ENCODE measurements around the gene LRP1. TPM values are rescaled to one million over a fixed set of nuclear protein-coding genes. Genes with fewer than 3 reads are reported as not detected.

LRP1 gene
- total RNA-seq, 1 donor from 2014 or later: 369 TPM

- TF ChIP-seq EZH2 (IDR thresholded peaks at IDR 0.05; ENCODE audit: insufficient read depth, low read length) (no peak), CTCF (IDR thresholded peaks at IDR 0.05; ENCODE audit: insufficient read depth, low read depth, low read length) (no peak)
- no peaks in the 10 kb centered on the region for H3K9me3 ChIP-seq (ENCODE audit: insufficient read depth, low read depth, low read length)
- no peak overlapping the region for H3K9ac ChIP-seq (ENCODE audit: low read length)
- H3K27ac ChIP-seq (ENCODE audit: low read depth, low read length): no peak overlapping the region
- Mint-ChIP-seq H3K4me1 (ENCODE audit: low read depth, unreplicated experiment) (peaks cover 16% of the 10 kb centered on the region), H3K27me3 (ENCODE audit: low read depth, unreplicated experiment) (no peaks in the 10 kb centered on the region), H3K4me3 (ENCODE audit: unreplicated experiment) (no peak overlapping the region), H3K9me3 (ENCODE audit: unreplicated experiment) (no peaks in the 10 kb centered on the region), H3K27ac (ENCODE audit: unreplicated experiment) (peak overlapping the region; percentile 5), H3K36me3 (ENCODE audit: low read depth, unreplicated experiment) (peaks cover 45% of the 10 kb centered on the region)
- peaks cover 67% of the 10 kb centered on the region for H3K36me3 ChIP-seq (ENCODE audit: insufficient read depth, low read length)
- peaks cover 16% of the 10 kb centered on the region for H3K4me1 ChIP-seq (ENCODE audit: insufficient read depth, low read length)
- no peaks in the 10 kb centered on the region for H3K27me3 ChIP-seq (ENCODE audit: insufficient read depth, low read length)
- H2AFZ ChIP-seq (ENCODE audit: low read depth, low read length): no peak overlapping the region
- H4K20me1 ChIP-seq (ENCODE audit: insufficient read depth, low read length): peaks cover 88% of the 10 kb centered on the region
- DNase-seq (ENCODE audit: low read depth): no peak
- FAIRE-seq: no peak
- H3K79me2 ChIP-seq (ENCODE audit: insufficient read depth, low read length): peaks cover 14% of the 10 kb centered on the region
- no peak overlapping the region for H3K4me2 ChIP-seq (ENCODE audit: low read length)
- H3K4me3 ChIP-seq (ENCODE audit: insufficient read depth, low read depth, low read length): no peak overlapping the region
Measured at GRCh38 chr12:57156701-57157403, 28.6 kb downstream of the LRP1 start.

GRCh38 chr12:57157588-57158173 is 29.4 kb downstream of the LRP1 start:
- Histone ChIP-seq H3K4me3 (ENCODE audit: insufficient read depth, low read depth, low read length) (no peak overlapping the region), H4K20me1 (ENCODE audit: insufficient read depth, low read length) (peaks cover 88% of the 10 kb centered on the region), H3K4me1 (ENCODE audit: insufficient read depth, low read length) (peaks cover 8% of the 10 kb centered on the region), H3K4me2 (ENCODE audit: low read length) (no peak overlapping the region), H3K27ac (ENCODE audit: low read depth, low read length) (no peak overlapping the region), H3K36me3 (ENCODE audit: insufficient read depth, low read length) (peaks cover 74% of the 10 kb centered on the region), H3K79me2 (ENCODE audit: insufficient read depth, low read length) (peaks cover 14% of the 10 kb centered on the region), H3K27me3 (ENCODE audit: insufficient read depth, low read length) (no peaks in the 10 kb centered on the region), H3K9me3 (ENCODE audit: insufficient read depth, low read depth, low read length) (no peaks in the 10 kb centered on the region), H3K9ac (ENCODE audit: low read length) (no peak overlapping the region), H2AFZ (ENCODE audit: low read depth, low read length) (no peak overlapping the region)
- no peak for DNase-seq (ENCODE audit: low read depth)
- Mint-ChIP-seq H3K36me3 (ENCODE audit: low read depth, unreplicated experiment) (peaks cover 51% of the 10 kb centered on the region), H3K4me1 (ENCODE audit: low read depth, unreplicated experiment) (peaks cover 12% of the 10 kb centered on the region), H3K27me3 (ENCODE audit: low read depth, unreplicated experiment) (no peaks in the 10 kb centered on the region), H3K9me3 (ENCODE audit: unreplicated experiment) (no peaks in the 10 kb centered on the region), H3K4me3 (ENCODE audit: unreplicated experiment) (peak overlapping the region; percentile 4), H3K27ac (ENCODE audit: unreplicated experiment) (peak overlapping the region; percentile 56)
- FAIRE-seq: no peak
- TF ChIP-seq EZH2 (IDR thresholded peaks at IDR 0.05; ENCODE audit: insufficient read depth, low read length) (no peak), CTCF (IDR thresholded peaks at IDR 0.05; ENCODE audit: insufficient read depth, low read depth, low read length) (no peak)

- TF ChIP-seq CTCF (IDR thresholded peaks at IDR 0.05; ENCODE audit: insufficient read depth, low read depth, low read length): no peak
- no peak for TF ChIP-seq EZH2 (IDR thresholded peaks at IDR 0.05; ENCODE audit: insufficient read depth, low read length)
- peak overlapping the region; percentile 56 for H3K27ac Mint-ChIP-seq (ENCODE audit: unreplicated experiment)
- no peak overlapping the region for H3K9ac ChIP-seq (ENCODE audit: low read length)
- no peak overlapping the region for H3K4me3 Mint-ChIP-seq (ENCODE audit: unreplicated experiment)
- H3K27me3 Mint-ChIP-seq (ENCODE audit: low read depth, unreplicated experiment): no peaks in the 10 kb centered on the region
- no peak overlapping the region for H3K4me3 ChIP-seq (ENCODE audit: insufficient read depth, low read depth, low read length)
- peaks cover 51% of the 10 kb centered on the region for H3K36me3 Mint-ChIP-seq (ENCODE audit: low read depth, unreplicated experiment)
- peaks cover 4% of the 10 kb centered on the region for H3K4me1 ChIP-seq (ENCODE audit: insufficient read depth, low read length)
- no peaks in the 10 kb centered on the region for H3K9me3 Mint-ChIP-seq (ENCODE audit: unreplicated experiment)
- peaks cover 79% of the 10 kb centered on the region for H3K36me3 ChIP-seq (ENCODE audit: insufficient read depth, low read length)
- no peak overlapping the region for H2AFZ ChIP-seq (ENCODE audit: low read depth, low read length)
- H3K27me3 ChIP-seq (ENCODE audit: insufficient read depth, low read length): no peaks in the 10 kb centered on the region
- H3K4me1 Mint-ChIP-seq (ENCODE audit: low read depth, unreplicated experiment): peaks cover 8% of the 10 kb centered on the region
- peaks cover 9% of the 10 kb centered on the region for H3K79me2 ChIP-seq (ENCODE audit: insufficient read depth, low read length)
- H3K4me2 ChIP-seq (ENCODE audit: low read length): no peak overlapping the region
- FAIRE-seq: no peak
- no peaks in the 10 kb centered on the region for H3K9me3 ChIP-seq (ENCODE audit: insufficient read depth, low read depth, low read length)
- no peak overlapping the region for H3K27ac ChIP-seq (ENCODE audit: low read depth, low read length)
- H4K20me1 ChIP-seq (ENCODE audit: insufficient read depth, low read length): peaks cover 88% of the 10 kb centered on the region
- DNase-seq (ENCODE audit: low read depth): no peak
Measured at GRCh38 chr12:57158186-57158585, 29.9 kb downstream of the LRP1 start.

All from astrocyte (in vitro differentiated cells and primary cell).